ENCODE data around the gene UPF3A. TPM values are rescaled to one million over a fixed set of nuclear protein-coding genes. Genes with fewer than 3 reads are reported as not detected.

The UPF3A gene
- total and polyA plus RNA-seq, 10 of the 15 experiments (the other 5 are each of a cell fraction or from before 2014, with no cell fraction given), result 18.6 to 61.5 (median 43.3) TPM

- TF ChIP-seq E4F1 (IDR thresholded peaks at IDR 0.05; ENCODE audit: borderline replicate concordance, partially characterized antibody) (no peak), EP300 (IDR thresholded peaks at IDR 0.05; ENCODE audit: borderline replicate concordance in 1 of 2, control insufficient read depth in 1 of 2, low read depth in 2 of 2, low read length in 2 of 2) (no peak), RAD21 (IDR thresholded peaks at IDR 0.05; ENCODE audit: insufficient read depth, low read depth, low read length) (no peak)
- TF ChIP-seq, protein P1, sequence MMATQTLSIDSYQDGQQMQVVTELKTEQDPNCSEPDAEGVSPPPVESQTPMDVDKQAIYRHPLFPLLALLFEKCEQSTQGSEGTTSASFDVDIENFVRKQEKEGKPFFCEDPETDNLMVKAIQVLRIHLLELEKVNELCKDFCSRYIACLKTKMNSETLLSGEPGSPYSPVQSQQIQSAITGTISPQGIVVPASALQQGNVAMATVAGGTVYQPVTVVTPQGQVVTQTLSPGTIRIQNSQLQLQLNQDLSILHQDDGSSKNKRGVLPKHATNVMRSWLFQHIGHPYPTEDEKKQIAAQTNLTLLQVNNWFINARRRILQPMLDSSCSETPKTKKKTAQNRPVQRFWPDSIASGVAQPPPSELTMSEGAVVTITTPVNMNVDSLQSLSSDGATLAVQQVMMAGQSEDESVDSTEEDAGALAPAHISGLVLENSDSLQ (IDR thresholded peaks at IDR 0.05), result peak; percentile 34
Observed at GRCh38 chr13:114234645-114235421, 46.6 kb upstream of the UPF3A start, which contains the start of gene CDC16 (continued).

- DNase-seq (ENCODE audit: low read depth, low spot score), result no peak
- in situ Hi-C loops (cut with MboI), result no loop called here
- Histone ChIP-seq H3K9me3 (replicated peaks; ENCODE audit: control insufficient read depth, insufficient read depth, low read length) (no peaks in the 10 kb centered on the region), H3K79me2 (ENCODE audit: control insufficient read depth, insufficient read depth, low read length) (peaks cover 22% of the 10 kb centered on the region), H3K9ac (ENCODE audit: control insufficient read depth, insufficient read depth, low read length) (peak overlapping the region; percentile 70), H3K4me1 (ENCODE audit: control insufficient read depth, insufficient read depth, low read length) (no peaks in the 10 kb centered on the region), H2AFZ (ENCODE audit: control insufficient read depth, low read depth, low read length) (no peak overlapping the region), H3K4me2 (ENCODE audit: control insufficient read depth, insufficient read depth) (peak overlapping the region; percentile 95), H3K27me3 (replicated peaks in 1 of 2; ENCODE audit: control insufficient read depth in 2 of 2, insufficient read depth in 2 of 2, low read length in 1 of 2) (0 out of 4 replicates have a peak, but pooled peaks cover 0 to 1% of the 10 kb centered on the region in 2 experiments), H4K20me1 (ENCODE audit: control insufficient read depth, insufficient read depth) (no peaks in the 10 kb centered on the region), H3K27ac (ENCODE audit: control insufficient read depth, insufficient read depth) (peak overlapping the region; percentile 81), H3K36me3 (ENCODE audit: control insufficient read depth in 2 of 2, insufficient read depth in 2 of 2, low read length in 1 of 2) (peaks cover 2 to 24% of the 10 kb centered on the region in 2 experiments; a peak in 3 of 4 replicates), H3K4me3 (peak overlapping the region; percentile 97)
- CTCF ChIA-PET, result interaction anchor here (0.5 to 1.6 kb wide), 7 partner anchors 10 to 105 kb away, joined by 3 to 4 read pairs (median 4); no protein-coding TSS in a partner anchor
- WGBS (ENCODE audit: insufficient coverage, insufficient replicate concordance, low lambda C conversion rate, missing lambda C conversion rate), result 14% methylated on average over 10 of the region's 10 CpGs
- no peak for ATAC-seq
- RAD21 ChIA-PET (ENCODE audit: unreplicated experiment), result interaction anchor here (1.0 to 1.4 kb wide), 3 partner anchors 13 to 84 kb away, joined by 3 to 4 read pairs (median 3); partner anchors contain the start of gene UPF3A
- POLR2A ChIA-PET, result interaction anchor here (0.9 kb wide), 1 partner anchor 44 kb away, joined by 4 read pairs; no protein-coding TSS in a partner anchor
- intact Hi-C loops (cut with micrococcal nuclease; ENCODE audit: unreplicated experiment), result loop anchor here (2.0 kb wide), 1 partner anchor 45 kb away; the partner anchor contains the start of gene UPF3A
- no peak for FAIRE-seq
- TF ChIP-seq CUX1 (IDR thresholded peaks at IDR 0.05; ENCODE audit: insufficient replicate concordance, low read depth, low read length) (no peak), WRNIP1 (IDR thresholded peaks at IDR 0.05; ENCODE audit: borderline replicate concordance, low read depth, low read length) (peak; percentile 69; the same call in 1 of the 2 replicates)
- BruUV-seq (replicated peaks), result TSS peak; percentile 75
- SMC1A ChIA-PET (ENCODE audit: uncharacterized antibody, unreplicated experiment), result interaction anchor here (1.1 to 1.9 kb wide), 6 partner anchors 17 to 104 kb away, joined by 3 to 7 read pairs (median 4); no protein-coding TSS in a partner anchor
Observed at GRCh38 chr13:114235697-114236096, 45.7 kb upstream of the UPF3A start.

Data from GM12878 (cell line).